HG02588 (cell line): ENCODE measurements around the gene PDIA5.

Source experiments
- ATAC-seq: cut with Tn5 transposase; IDR thresholded peaks from one replicate; pipeline ENCODE4 v1.9.1; 2021; ENCODE audit warnings: mild to moderate bottlenecking, moderate library complexity; ENCODE audit not compliant: unreplicated experiment

Gene PDIA5

GRCh38 chr3:123066896-123067688 is at the start of gene PDIA5:
Gene PDIA5, plus strand, starts transcription at chr3:123067025. Its CDS starts 140 bp downstream, at chr3:123067165.
- peak; percentile 84 for ATAC-seq

GRCh38 chr3:123018683-123019082 is 48.1 kb upstream of the PDIA5 start:
- ATAC-seq: no peak

GRCh38 chr3:123019161-123019560 is 47.7 kb upstream of the PDIA5 start:
- ATAC-seq: no peak

- no peak for ATAC-seq
These were observed 47.2 kb upstream of the PDIA5 start for GRCh38 chr3:123019591-123019990.

- ATAC-seq: no peak
These were observed 46.1 kb upstream of the PDIA5 start for GRCh38 chr3:123020709-123021108.

GRCh38 chr3:123021388-123021787 is 45.4 kb upstream of the PDIA5 start:
- no peak for ATAC-seq

- no peak for ATAC-seq
These were observed 44.8 kb upstream of the PDIA5 start for GRCh38 chr3:123021996-123022510.

GRCh38 chr3:123024056-123024455 is 42.8 kb upstream of the PDIA5 start:
- no peak for ATAC-seq

- no peak for ATAC-seq
These were observed 40.9 kb upstream of the PDIA5 start for GRCh38 chr3:123025642-123026521.

- ATAC-seq: no peak
These were observed 40.1 kb upstream of the PDIA5 start for GRCh38 chr3:123026565-123027291.

- peak; percentile 49 for ATAC-seq
These were observed 39.3 kb upstream of the PDIA5 start, which contains the start of gene SEMA5B for GRCh38 chr3:123027292-123028232. Gene SEMA5B, minus strand, starts transcription at chr3:123027763. Its CDS starts 66,500 bp downstream, at chr3:122961263.

- peak; percentile 16 for ATAC-seq
These were observed 38.5 kb upstream of the PDIA5 start for GRCh38 chr3:123028233-123028828.

- no peak for ATAC-seq
These were observed 35.8 kb upstream of the PDIA5 start for GRCh38 chr3:123031051-123031450.

GRCh38 chr3:123032057-123032456 is 34.8 kb upstream of the PDIA5 start:
- ATAC-seq: no peak

GRCh38 chr3:123034120-123034519 is 32.7 kb upstream of the PDIA5 start:
- ATAC-seq: no peak

GRCh38 chr3:123034996-123035395 is 31.8 kb upstream of the PDIA5 start:
- ATAC-seq: no peak

- no peak for ATAC-seq
These were observed 30.3 kb upstream of the PDIA5 start for GRCh38 chr3:123036352-123037014.

GRCh38 chr3:123037015-123037375 is 29.8 kb upstream of the PDIA5 start:
- no peak for ATAC-seq

- no peak for ATAC-seq
These were observed 28.1 kb upstream of the PDIA5 start for GRCh38 chr3:123038751-123039150.
